WTC11 (cell line): ENCODE results near the gene ACIN1. TPM values are rescaled to one million over a fixed set of nuclear protein-coding genes. Genes with fewer than 3 reads are reported as not detected.

Experiments used
- ATAC-seq: fragments of 200-7000 bp; cut with Tn5 transposase; 2 replicates; pipeline ENCODE4 v1.10.0; 2021; ENCODE audit warnings: mild to moderate bottlenecking, moderate library complexity
- CTCF ChIA-PET: fragments of 300-600 bp; sonication (Branson Sonifier 250); formaldehyde crosslinking; loops from one replicate; lab custom pipeline; 2021; ENCODE audit warnings: antibody characterized with exemption; lab: Charles Lee
- POLR2A ChIA-PET: fragments of 350-600 bp; sonication (Branson Sonifier 250); formaldehyde crosslinking; loops from one replicate; lab custom pipeline; 2021; ENCODE audit warnings: antibody characterized with exemption; lab: Charles Lee
- DNase-seq: peaks from one replicate; pipeline ENCODE4 v3.0.0; 2021; ENCODE audit warnings: low spot score
- H3K27ac Mint-ChIP-seq: 2 replicates; pipeline ENCODE4 v1.8.0; 2021; ENCODE audit warnings: mixed read lengths
- H3K27me3 Mint-ChIP-seq: 2 replicates; pipeline ENCODE4 v1.8.0; 2021; ENCODE audit warnings: low read depth, mild to moderate bottlenecking, moderate library complexity, mixed read lengths
- H3K36me3 Mint-ChIP-seq: 2 replicates; pipeline ENCODE4 v1.8.0; 2021; ENCODE audit warnings: mixed read lengths
- H3K4me1 Mint-ChIP-seq: 2 replicates; pipeline ENCODE4 v1.8.0; 2022; ENCODE audit warnings: mixed read lengths
- H3K4me3 Mint-ChIP-seq: 2 replicates; pipeline ENCODE4 v1.8.0; 2021; ENCODE audit warnings: mild to moderate bottlenecking, moderate library complexity, mixed read lengths
- H3K9me3 Mint-ChIP-seq: 2 replicates; pipeline ENCODE4 v1.8.0; 2021; ENCODE audit warnings: mixed read lengths
- CBFB ChIP-seq: sonication (generic); formaldehyde crosslinking; IDR thresholded peaks from 2 replicates; pipeline ENCODE4 v1.8.1; 2022; ENCODE audit warnings: mild to moderate bottlenecking, low read depth, missing genetic modification reagents
- CREM ChIP-seq: sonication (generic); formaldehyde crosslinking; IDR thresholded peaks from 2 replicates; pipeline ENCODE4 v1.8.1; 2022; ENCODE audit warnings: mild to moderate bottlenecking, missing genetic modification reagents, moderate library complexity
- NFYB ChIP-seq: sonication (generic); formaldehyde crosslinking; conservative IDR thresholded peaks from 2 replicates; pipeline ENCODE4 v1.8.0; 2022; ENCODE audit warnings: low read depth, missing genetic modification reagents
- RORB ChIP-seq: fragments of 250-450 bp; sonication (Bioruptor Pico); IDR thresholded peaks from 2 replicates; pipeline ENCODE4 v1.9.0; 2021; ENCODE audit warnings: mild to moderate bottlenecking
- TEAD4 ChIP-seq: sonication (generic); formaldehyde crosslinking; IDR thresholded peaks from 2 replicates; pipeline ENCODE4 v1.8.0; 2022; ENCODE audit warnings: mild to moderate bottlenecking, missing genetic modification reagents
- ZNF121 ChIP-seq: sonication (generic); formaldehyde crosslinking; IDR thresholded peaks from 2 replicates; pipeline ENCODE4 v1.8.0; 2023; ENCODE audit warnings: missing genetic modification reagents
- ZNF423 ChIP-seq: fragments of 250-450 bp; sonication (Bioruptor Pico); IDR thresholded peaks from 2 replicates; pipeline ENCODE4 v2.1.2; 2022; ENCODE audit warnings: mild to moderate bottlenecking, moderate library complexity
- total RNA-seq: library from RNA; stranded (reverse); gene quantifications from 3 replicates; pipeline ENCODE4 v1.2.3, GENCODE V29; 2021
- TF ChIP-seq, protein P1 (sequence below): sonication (generic); formaldehyde crosslinking; IDR thresholded peaks from 2 replicates; pipeline ENCODE4 v1.8.0; 2022; ENCODE audit warnings: mild to moderate bottlenecking, missing genetic modification reagents
- TF ChIP-seq, protein P2 (sequence below): sonication (generic); formaldehyde crosslinking; IDR thresholded peaks from 2 replicates; pipeline ENCODE4 v1.8.1; 2022; ENCODE audit warnings: low read depth, missing genetic modification reagents, borderline replicate concordance
- TF ChIP-seq, protein P3 (sequence below): sonication (generic); formaldehyde crosslinking; conservative IDR thresholded peaks from 2 replicates; pipeline ENCODE4 v1.8.1; 2023; ENCODE audit warnings: mild to moderate bottlenecking, low read depth, missing genetic modification reagents, moderate library complexity
- TF ChIP-seq, protein P4 (sequence below): sonication (generic); formaldehyde crosslinking; IDR thresholded peaks from 2 replicates; pipeline ENCODE4 v1.8.0; 2023; ENCODE audit warnings: missing genetic modification reagents, mild to moderate bottlenecking, borderline replicate concordance
- TF ChIP-seq, protein P5 (sequence below): sonication (generic); formaldehyde crosslinking; IDR thresholded peaks from 2 replicates; pipeline ENCODE4 v1.8.1; 2023; ENCODE audit warnings: mild to moderate bottlenecking, missing genetic modification reagents, borderline replicate concordance

ACIN1 gene
- total RNA-seq, 1 experiment from 2014 or later, result 229 TPM

DNA sequence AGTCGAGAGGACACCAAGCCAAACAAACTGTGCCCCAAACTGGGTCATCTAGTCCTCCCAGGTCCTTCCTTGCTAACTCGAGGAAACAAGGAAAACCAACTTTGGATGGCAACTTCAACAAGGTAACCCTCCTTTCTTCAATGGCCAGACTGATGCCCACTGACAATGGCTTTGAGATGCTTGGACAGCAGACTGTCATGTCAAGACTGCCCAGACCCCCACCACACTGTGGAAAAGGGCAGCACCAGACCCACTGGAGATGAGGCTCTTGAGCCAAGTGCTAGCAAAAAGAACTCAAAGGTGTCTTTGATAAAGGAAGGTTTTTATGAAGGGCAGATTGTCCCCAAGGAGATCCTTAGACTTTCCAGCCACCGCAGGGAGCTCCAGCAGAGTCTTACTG lies 28.6 kb downstream of the ACIN1 start:
- H3K27me3 Mint-ChIP-seq, result no peaks in the 10 kb centered on the region
- H3K27ac Mint-ChIP-seq, result no peak overlapping the region; the same call in 1 of the 2 replicates
- no peak for DNase-seq
- H3K4me3 Mint-ChIP-seq, result no peak overlapping the region
- POLR2A ChIA-PET, result no interaction called here
- no peaks in the 10 kb centered on the region for H3K9me3 Mint-ChIP-seq
- ATAC-seq, result no peak
- peaks cover 22% of the 10 kb centered on the region for H3K4me1 Mint-ChIP-seq
- TF ChIP-seq, protein P1, sequence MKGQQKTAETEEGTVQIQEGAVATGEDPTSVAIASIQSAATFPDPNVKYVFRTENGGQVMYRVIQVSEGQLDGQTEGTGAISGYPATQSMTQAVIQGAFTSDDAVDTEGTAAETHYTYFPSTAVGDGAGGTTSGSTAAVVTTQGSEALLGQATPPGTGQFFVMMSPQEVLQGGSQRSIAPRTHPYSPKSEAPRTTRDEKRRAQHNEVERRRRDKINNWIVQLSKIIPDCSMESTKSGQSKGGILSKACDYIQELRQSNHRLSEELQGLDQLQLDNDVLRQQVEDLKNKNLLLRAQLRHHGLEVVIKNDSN (CRISPR knock-in tag), result no peak
- TF ChIP-seq, protein P2, sequence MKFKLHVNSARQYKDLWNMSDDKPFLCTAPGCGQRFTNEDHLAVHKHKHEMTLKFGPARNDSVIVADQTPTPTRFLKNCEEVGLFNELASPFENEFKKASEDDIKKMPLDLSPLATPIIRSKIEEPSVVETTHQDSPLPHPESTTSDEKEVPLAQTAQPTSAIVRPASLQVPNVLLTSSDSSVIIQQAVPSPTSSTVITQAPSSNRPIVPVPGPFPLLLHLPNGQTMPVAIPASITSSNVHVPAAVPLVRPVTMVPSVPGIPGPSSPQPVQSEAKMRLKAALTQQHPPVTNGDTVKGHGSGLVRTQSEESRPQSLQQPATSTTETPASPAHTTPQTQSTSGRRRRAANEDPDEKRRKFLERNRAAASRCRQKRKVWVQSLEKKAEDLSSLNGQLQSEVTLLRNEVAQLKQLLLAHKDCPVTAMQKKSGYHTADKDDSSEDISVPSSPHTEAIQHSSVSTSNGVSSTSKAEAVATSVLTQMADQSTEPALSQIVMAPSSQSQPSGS, result no peak
- TF ChIP-seq, protein P3, sequence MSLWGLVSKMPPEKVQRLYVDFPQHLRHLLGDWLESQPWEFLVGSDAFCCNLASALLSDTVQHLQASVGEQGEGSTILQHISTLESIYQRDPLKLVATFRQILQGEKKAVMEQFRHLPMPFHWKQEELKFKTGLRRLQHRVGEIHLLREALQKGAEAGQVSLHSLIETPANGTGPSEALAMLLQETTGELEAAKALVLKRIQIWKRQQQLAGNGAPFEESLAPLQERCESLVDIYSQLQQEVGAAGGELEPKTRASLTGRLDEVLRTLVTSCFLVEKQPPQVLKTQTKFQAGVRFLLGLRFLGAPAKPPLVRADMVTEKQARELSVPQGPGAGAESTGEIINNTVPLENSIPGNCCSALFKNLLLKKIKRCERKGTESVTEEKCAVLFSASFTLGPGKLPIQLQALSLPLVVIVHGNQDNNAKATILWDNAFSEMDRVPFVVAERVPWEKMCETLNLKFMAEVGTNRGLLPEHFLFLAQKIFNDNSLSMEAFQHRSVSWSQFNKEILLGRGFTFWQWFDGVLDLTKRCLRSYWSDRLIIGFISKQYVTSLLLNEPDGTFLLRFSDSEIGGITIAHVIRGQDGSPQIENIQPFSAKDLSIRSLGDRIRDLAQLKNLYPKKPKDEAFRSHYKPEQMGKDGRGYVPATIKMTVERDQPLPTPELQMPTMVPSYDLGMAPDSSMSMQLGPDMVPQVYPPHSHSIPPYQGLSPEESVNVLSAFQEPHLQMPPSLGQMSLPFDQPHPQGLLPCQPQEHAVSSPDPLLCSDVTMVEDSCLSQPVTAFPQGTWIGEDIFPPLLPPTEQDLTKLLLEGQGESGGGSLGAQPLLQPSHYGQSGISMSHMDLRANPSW, result no peak
- no peak for TF ChIP-seq RORB
- CTCF ChIA-PET, result no interaction called here
- H3K36me3 Mint-ChIP-seq, result peaks cover 77% of the 10 kb centered on the region

DNA sequence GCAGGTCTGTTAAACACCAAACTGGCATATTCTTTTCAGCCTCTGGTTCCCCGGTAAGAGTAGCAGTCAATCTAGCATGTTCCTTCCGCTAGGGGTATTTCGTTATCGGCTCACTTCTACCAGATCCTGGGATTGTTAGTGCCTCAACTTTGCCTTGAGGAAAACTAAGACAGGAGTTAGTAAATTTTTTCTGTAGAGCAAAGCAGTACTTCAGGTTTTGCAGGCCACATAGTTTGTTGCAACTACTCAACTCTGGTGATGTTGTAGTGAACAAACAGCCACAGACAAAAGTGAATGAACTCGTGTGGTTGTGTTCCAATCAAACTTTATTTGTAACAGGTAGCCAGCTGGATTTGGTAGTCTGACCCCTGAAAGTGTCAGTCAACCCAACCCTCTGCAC lies 31.3 kb downstream of the ACIN1 start:
- DNase-seq (no peak), ATAC-seq (no peak)
- Mint-ChIP-seq H3K4me1 (peaks cover 5% of the 10 kb centered on the region), H3K9me3 (no peaks in the 10 kb centered on the region), H3K27me3 (no peaks in the 10 kb centered on the region), H3K36me3 (peaks cover 85% of the 10 kb centered on the region), H3K27ac (peak overlapping the region; percentile 74), H3K4me3 (no peak overlapping the region)
- ChIA-PET POLR2A (no interaction called here), CTCF (no interaction called here)
- no peak for TF ChIP-seq ZNF121 (CRISPR knock-in tag)
- TF ChIP-seq ZNF423, result no peak
- TF ChIP-seq CBFB, result no peak
- TF ChIP-seq CREM (CRISPR knock-in tag), result no peak
- no peak for TF ChIP-seq NFYB
- no peak for TF ChIP-seq TEAD4
- TF ChIP-seq, protein P4, sequence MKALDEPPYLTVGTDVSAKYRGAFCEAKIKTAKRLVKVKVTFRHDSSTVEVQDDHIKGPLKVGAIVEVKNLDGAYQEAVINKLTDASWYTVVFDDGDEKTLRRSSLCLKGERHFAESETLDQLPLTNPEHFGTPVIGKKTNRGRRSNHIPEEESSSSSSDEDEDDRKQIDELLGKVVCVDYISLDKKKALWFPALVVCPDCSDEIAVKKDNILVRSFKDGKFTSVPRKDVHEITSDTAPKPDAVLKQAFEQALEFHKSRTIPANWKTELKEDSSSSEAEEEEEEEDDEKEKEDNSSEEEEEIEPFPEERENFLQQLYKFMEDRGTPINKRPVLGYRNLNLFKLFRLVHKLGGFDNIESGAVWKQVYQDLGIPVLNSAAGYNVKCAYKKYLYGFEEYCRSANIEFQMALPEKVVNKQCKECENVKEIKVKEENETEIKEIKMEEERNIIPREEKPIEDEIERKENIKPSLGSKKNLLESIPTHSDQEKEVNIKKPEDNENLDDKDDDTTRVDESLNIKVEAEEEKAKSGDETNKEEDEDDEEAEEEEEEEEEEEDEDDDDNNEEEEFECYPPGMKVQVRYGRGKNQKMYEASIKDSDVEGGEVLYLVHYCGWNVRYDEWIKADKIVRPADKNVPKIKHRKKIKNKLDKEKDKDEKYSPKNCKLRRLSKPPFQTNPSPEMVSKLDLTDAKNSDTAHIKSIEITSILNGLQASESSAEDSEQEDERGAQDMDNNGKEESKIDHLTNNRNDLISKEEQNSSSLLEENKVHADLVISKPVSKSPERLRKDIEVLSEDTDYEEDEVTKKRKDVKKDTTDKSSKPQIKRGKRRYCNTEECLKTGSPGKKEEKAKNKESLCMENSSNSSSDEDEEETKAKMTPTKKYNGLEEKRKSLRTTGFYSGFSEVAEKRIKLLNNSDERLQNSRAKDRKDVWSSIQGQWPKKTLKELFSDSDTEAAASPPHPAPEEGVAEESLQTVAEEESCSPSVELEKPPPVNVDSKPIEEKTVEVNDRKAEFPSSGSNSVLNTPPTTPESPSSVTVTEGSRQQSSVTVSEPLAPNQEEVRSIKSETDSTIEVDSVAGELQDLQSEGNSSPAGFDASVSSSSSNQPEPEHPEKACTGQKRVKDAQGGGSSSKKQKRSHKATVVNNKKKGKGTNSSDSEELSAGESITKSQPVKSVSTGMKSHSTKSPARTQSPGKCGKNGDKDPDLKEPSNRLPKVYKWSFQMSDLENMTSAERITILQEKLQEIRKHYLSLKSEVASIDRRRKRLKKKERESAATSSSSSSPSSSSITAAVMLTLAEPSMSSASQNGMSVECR, result no peak
- TF ChIP-seq, protein P5, sequence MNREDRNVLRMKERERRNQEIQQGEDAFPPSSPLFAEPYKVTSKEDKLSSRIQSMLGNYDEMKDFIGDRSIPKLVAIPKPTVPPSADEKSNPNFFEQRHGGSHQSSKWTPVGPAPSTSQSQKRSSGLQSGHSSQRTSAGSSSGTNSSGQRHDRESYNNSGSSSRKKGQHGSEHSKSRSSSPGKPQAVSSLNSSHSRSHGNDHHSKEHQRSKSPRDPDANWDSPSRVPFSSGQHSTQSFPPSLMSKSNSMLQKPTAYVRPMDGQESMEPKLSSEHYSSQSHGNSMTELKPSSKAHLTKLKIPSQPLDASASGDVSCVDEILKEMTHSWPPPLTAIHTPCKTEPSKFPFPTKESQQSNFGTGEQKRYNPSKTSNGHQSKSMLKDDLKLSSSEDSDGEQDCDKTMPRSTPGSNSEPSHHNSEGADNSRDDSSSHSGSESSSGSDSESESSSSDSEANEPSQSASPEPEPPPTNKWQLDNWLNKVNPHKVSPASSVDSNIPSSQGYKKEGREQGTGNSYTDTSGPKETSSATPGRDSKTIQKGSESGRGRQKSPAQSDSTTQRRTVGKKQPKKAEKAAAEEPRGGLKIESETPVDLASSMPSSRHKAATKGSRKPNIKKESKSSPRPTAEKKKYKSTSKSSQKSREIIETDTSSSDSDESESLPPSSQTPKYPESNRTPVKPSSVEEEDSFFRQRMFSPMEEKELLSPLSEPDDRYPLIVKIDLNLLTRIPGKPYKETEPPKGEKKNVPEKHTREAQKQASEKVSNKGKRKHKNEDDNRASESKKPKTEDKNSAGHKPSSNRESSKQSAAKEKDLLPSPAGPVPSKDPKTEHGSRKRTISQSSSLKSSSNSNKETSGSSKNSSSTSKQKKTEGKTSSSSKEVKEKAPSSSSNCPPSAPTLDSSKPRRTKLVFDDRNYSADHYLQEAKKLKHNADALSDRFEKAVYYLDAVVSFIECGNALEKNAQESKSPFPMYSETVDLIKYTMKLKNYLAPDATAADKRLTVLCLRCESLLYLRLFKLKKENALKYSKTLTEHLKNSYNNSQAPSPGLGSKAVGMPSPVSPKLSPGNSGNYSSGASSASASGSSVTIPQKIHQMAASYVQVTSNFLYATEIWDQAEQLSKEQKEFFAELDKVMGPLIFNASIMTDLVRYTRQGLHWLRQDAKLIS (CRISPR knock-in tag), result no peak
